GM12874 (cell line): ENCODE measurements around the gene NEK9.

ENCODE experiments used
- TF ChIP-seq, protein P1 (sequence below): IDR thresholded peaks from 2 replicates; pipeline ENCODE4 v1.5.1; 2011; ENCODE audit warnings: low read depth, mild to moderate bottlenecking, control low read depth, low read length, moderate library complexity; ENCODE audit not compliant: insufficient read depth

Gene NEK9

DNA sequence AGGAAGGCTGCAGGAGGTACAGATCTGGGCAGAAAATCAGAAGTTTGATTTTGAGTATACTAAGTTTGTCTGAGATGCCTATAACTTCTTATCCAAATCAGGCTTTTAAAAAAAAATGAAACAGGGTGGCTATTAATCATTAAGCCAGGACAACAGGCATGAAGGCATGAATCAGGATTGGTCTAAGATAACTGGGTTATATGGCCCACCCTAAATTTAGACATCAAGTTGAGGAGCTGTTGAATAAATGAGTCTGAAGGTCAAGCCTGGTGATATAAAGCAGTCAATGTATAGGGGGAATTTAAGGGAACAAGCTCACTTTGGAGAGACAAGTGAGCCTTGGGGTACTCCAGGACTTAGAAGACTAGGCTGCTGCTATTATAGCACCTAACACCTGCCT lies 28.6 kb downstream of the NEK9 start:
- TF ChIP-seq, protein P1, sequence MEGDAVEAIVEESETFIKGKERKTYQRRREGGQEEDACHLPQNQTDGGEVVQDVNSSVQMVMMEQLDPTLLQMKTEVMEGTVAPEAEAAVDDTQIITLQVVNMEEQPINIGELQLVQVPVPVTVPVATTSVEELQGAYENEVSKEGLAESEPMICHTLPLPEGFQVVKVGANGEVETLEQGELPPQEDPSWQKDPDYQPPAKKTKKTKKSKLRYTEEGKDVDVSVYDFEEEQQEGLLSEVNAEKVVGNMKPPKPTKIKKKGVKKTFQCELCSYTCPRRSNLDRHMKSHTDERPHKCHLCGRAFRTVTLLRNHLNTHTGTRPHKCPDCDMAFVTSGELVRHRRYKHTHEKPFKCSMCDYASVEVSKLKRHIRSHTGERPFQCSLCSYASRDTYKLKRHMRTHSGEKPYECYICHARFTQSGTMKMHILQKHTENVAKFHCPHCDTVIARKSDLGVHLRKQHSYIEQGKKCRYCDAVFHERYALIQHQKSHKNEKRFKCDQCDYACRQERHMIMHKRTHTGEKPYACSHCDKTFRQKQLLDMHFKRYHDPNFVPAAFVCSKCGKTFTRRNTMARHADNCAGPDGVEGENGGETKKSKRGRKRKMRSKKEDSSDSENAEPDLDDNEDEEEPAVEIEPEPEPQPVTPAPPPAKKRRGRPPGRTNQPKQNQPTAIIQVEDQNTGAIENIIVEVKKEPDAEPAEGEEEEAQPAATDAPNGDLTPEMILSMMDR, result no peak

DNA sequence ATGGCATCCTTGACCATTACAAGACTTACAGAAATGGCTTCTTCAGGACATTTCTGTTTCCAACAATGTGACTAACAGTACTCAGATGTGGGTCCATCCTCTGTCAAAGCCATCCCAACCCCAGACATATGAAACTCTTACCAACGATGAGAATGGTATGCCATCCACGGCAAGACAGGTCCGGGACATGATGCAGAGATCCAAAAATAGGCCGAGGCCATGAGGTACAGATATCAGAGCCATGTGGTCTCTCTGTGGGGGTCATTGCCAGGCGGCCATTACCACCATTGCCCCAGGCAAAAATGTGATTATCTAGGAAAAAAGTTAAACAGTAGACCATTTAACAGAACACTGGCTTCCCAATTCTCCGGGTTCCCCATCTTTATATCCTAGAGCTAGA lies 29.9 kb downstream of the NEK9 start:
- TF ChIP-seq, protein P1, result no peak

DNA sequence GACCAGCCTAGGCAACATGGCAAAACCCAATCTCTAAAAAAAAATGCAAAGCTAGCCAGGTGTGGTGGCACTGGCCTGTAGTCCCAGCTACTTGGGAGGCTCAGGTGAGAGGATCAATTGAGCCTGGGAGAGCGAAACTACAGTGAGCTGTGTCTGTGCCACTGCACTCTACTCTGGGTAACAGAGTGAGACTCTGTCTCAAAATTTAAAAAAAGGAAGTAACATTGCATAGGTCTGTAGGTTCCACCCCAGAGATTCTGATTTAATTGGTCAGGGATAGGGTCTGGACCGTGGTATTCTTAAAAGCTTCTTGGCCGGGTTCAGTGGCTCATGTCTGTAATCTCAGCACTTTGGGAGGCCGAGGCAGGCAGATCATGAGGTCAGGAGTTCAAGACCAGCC lies 31.2 kb downstream of the NEK9 start:
- TF ChIP-seq, protein P1, result no peak

DNA sequence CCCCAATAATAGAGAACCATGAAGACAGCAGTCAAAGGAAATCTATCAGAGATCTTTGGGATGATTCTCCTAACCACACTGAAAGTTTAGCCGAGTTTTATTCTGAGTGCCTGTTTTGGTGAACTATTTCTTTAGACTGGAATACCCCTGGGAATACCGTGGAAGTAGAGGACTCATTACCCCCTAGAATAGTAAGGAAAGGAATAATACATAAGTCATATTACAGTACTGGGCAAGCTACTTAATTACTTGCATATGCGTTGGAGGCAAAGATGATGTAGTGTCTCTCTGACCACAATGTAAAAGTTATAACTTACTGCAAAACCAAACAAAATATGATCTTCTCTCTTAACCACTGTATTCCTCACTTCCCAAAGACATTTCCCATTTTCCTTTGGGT lies 32.0 kb downstream of the NEK9 start:
- TF ChIP-seq, protein P1, result no peak

DNA sequence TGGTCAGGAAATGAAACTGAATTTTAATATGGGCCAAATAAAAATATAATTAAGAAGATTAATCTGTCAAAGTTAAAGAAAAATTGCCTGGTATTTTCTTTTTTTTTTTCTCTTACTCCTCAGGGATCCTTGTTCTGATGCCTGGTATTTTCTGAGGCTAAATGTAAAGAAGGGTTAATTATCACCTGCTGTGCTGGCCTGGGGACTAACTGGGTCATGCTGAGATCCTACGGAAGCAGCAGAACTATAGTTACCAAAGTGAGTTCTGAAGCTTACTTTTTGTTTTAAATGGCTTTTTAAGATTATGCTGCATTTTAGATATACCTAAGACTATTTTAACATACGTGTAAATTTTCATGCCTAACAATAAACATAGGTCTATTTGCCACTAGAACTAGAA lies 34.1 kb downstream of the NEK9 start:
- TF ChIP-seq, protein P1, result no peak

DNA sequence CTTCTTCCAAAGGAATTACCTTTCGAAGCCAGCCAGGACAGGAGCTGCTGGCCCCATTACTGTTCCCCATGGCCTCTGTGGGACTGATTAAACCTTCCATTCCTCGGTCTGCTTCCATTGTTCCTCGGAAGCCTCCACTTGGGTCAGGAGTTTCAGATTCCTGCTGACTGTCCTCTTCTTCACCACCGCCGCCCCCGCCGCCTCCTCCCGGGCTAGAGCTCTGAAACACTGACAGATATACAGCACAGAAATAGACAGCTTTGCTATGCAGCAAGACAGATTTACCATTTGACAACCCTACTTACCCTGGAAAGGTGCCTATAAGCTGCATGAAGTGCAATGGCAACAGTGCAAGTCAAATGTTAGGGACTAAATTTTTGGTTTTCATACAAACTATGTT lies 35.6 kb downstream of the NEK9 start:
- TF ChIP-seq, protein P1, result no peak

DNA sequence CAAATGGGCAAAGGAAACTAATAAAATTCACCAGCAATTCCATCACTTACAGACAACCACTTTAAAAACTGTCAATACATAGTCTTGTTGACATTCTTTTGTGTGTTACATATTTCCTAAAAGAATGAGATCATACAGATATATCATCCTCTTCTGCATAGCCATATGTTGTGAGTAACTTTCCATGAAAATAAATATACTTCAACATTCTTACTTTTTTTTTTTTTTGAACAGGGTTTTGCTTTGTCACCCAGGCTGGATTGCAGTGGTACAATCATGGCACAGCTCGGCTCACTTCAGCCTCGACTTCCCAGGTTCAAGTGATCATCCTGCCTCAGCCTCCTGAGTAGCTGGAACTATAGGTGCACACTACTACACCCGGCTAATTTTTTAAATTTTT lies 36.5 kb downstream of the NEK9 start:
- TF ChIP-seq, protein P1, result no peak
